A673 (cell line): ENCODE data around the gene SPATA31A6.
"Not testable (repeated sequence)": the region's sequence is repeated elsewhere in the genome, so short reads cannot be mapped to it uniquely, and the experiment has no call there.

Experiments used
- CTCF ChIP-seq: fragments of 300-800, 200-600 bp; sonication (generic); conservative IDR thresholded peaks from 2 replicates; pipeline ENCODE4 v1.5.1; 2017; ENCODE audit warnings: low read depth, mild to moderate bottlenecking, antibody characterized with exemption, low read length, moderate library complexity, mixed read lengths
- EZH2 ChIP-seq: fragments of 200-600 bp; sonication (generic); IDR thresholded peaks from 2 replicates; pipeline ENCODE4 v1.6.1; 2017; ENCODE audit warnings: borderline replicate concordance, low read depth, mild to moderate bottlenecking, mixed read lengths, antibody characterized with exemption, low read length; ENCODE audit not compliant: poor library complexity, severe bottlenecking

GRCh38 chr9:42238862-42239261 is 55.4 kb downstream of the SPATA31A6 start:
- TF ChIP-seq CTCF, EZH2: not testable (repeated sequence)
